K562 (cell line): Measurements from ENCODE around the gene PRMT5. TPM values are rescaled to one million over a fixed set of nuclear protein-coding genes. Genes with fewer than 3 reads are reported as not detected.

Experiments
- ADNP ChIP-seq: fragments of 200-800 bp; sonication (Bioruptor generic); IDR thresholded peaks from 2 replicates; pipeline ENCODE4 v1.6.1; 2016; ENCODE audit warnings: missing genetic modification characterization, missing compliant biosample characterization
- ARID2 ChIP-seq: fragments of 450-650 bp; IDR thresholded peaks from 2 replicates; pipeline ENCODE4 v1.6.1; 2017; ENCODE audit warnings: antibody characterized with exemption, mild to moderate bottlenecking
- ARID4B ChIP-seq: sonication (generic); formaldehyde crosslinking; IDR thresholded peaks from 2 replicates; pipeline ENCODE4 v1.8.0; 2022; ENCODE audit warnings: mild to moderate bottlenecking, missing genetic modification reagents
- CSDE1 ChIP-seq, 2 experiments: fragments of 450-650 bp; IDR thresholded peaks; 2 replicates each; pipeline ENCODE4 v1.6.1; 2016; ENCODE audit warnings: mild to moderate bottlenecking in 1 of 2
- ILF3 ChIP-seq: fragments of 450-650 bp; IDR thresholded peaks from 2 replicates; pipeline ENCODE4 v1.6.1; 2018; ENCODE audit warnings: antibody characterized with exemption, mild to moderate bottlenecking, moderate library complexity, borderline replicate concordance
- NBN ChIP-seq: fragments of 450-650 bp; IDR thresholded peaks from 2 replicates; pipeline ENCODE4 v1.6.1; 2016; ENCODE audit warnings: low read depth, mild to moderate bottlenecking
- POLR2H ChIP-seq: IDR thresholded peaks from 2 replicates; pipeline ENCODE4 v1.6.1; 2016; ENCODE audit warnings: missing genetic modification characterization, low read depth, mild to moderate bottlenecking, control low read depth, missing compliant biosample characterization, moderate library complexity
- POLR3G ChIP-seq: IDR thresholded peaks from 2 replicates; pipeline ENCODE4 v1.6.1; 2011; ENCODE audit not compliant: insufficient read length, insufficient replicate concordance; ENCODE audit errors: extremely low read depth
- SAFB ChIP-seq: fragments of 200-400 bp; formaldehyde crosslinking; IDR thresholded peaks from 2 replicates; pipeline ENCODE4 v1.6.1; 2017; ENCODE audit warnings: low read depth, low read length, borderline replicate concordance
- SLC30A9 ChIP-seq: fragments of 250-450 bp; sonication (Bioruptor Pico); IDR thresholded peaks from 2 replicates; pipeline ENCODE4 v1.8.0; 2022; ENCODE audit warnings: mild to moderate bottlenecking, moderate library complexity
- SP2 ChIP-seq: IDR thresholded peaks from 2 replicates; pipeline ENCODE4 v1.6.1; 2011; ENCODE audit warnings: mild to moderate bottlenecking, low read depth, low read length, moderate library complexity; ENCODE audit not compliant: poor library complexity, severe bottlenecking; ENCODE audit errors: extremely low read depth
- TCF15 ChIP-seq: fragments of 250-450 bp; sonication (Bioruptor Pico); IDR thresholded peaks from 2 replicates; pipeline ENCODE4 v1.8.0; 2022; ENCODE audit warnings: moderate library complexity, mild to moderate bottlenecking, inconsistent platforms
- ZKSCAN8 ChIP-seq: fragments of 200-800 bp; sonication (Bioruptor generic); IDR thresholded peaks from 2 replicates; pipeline ENCODE4 v1.6.1; 2016; ENCODE audit warnings: missing genetic modification characterization, missing compliant biosample characterization
- ZNF280A ChIP-seq: fragments of 450-650 bp; IDR thresholded peaks from 2 replicates; pipeline ENCODE4 v1.6.1; 2018; ENCODE audit warnings: mild to moderate bottlenecking, low read depth; ENCODE audit not compliant: partially characterized antibody
- ZNF511 ChIP-seq: sonication (generic); formaldehyde crosslinking; IDR thresholded peaks from 2 replicates; pipeline ENCODE4 v1.8.0; 2022; ENCODE audit warnings: mild to moderate bottlenecking, missing genetic modification reagents
- polyA plus RNA-seq, 8 experiments: library from polyadenylated mRNA; depleted of rRNA in 4 of 8; stranded (reverse) in 5 of 8; unstranded in 3 of 8; fragments of >200 nt; fragmentation: Nextera tagmentation in 2 of 8; fragmentation: Illumina TruSeq in 1 of 8; extraction: Ambion mirVana in 2 of 8; extraction: Trizol in 1 of 8; gene quantifications; 2 replicates each; pipeline versions ENCODE4 v1.2.1 to v1.2.3, GENCODE V29; 2011 to 2014; ENCODE audit warnings: inconsistent platforms in 1 of 8, missing spikeins in 1 of 8
- total RNA-seq, 7 experiments: library from RNA; depleted of rRNA in 6 of 7; stranded (reverse); fragments of >200 nt in 6 of 7; fragmentation: Illumina TruSeq in 2 of 7; extraction: Trizol in 2 of 7; gene quantifications; 2 replicates each; pipeline versions ENCODE4 v1.2.1 to v1.2.3, GENCODE V29; 2011 to 2021; ENCODE audit warnings: low replicate concordance in 1 of 7
- TF ChIP-seq, protein P1 (sequence below): fragments of 250-450 bp; sonication (Bioruptor Pico); IDR thresholded peaks from 2 replicates; pipeline ENCODE4 v1.5.0; 2021
- TF ChIP-seq, protein P2 (sequence below): sonication (generic); formaldehyde crosslinking; IDR thresholded peaks from 2 replicates; pipeline ENCODE4 v1.8.1; 2023; ENCODE audit warnings: mild to moderate bottlenecking, missing genetic modification reagents

Gene PRMT5
- total and polyA plus RNA-seq, 9 of the 15 experiments (the other 6 are each of a cell fraction or from before 2014, with no cell fraction given), result 114 to 552 (median 222) TPM

DNA sequence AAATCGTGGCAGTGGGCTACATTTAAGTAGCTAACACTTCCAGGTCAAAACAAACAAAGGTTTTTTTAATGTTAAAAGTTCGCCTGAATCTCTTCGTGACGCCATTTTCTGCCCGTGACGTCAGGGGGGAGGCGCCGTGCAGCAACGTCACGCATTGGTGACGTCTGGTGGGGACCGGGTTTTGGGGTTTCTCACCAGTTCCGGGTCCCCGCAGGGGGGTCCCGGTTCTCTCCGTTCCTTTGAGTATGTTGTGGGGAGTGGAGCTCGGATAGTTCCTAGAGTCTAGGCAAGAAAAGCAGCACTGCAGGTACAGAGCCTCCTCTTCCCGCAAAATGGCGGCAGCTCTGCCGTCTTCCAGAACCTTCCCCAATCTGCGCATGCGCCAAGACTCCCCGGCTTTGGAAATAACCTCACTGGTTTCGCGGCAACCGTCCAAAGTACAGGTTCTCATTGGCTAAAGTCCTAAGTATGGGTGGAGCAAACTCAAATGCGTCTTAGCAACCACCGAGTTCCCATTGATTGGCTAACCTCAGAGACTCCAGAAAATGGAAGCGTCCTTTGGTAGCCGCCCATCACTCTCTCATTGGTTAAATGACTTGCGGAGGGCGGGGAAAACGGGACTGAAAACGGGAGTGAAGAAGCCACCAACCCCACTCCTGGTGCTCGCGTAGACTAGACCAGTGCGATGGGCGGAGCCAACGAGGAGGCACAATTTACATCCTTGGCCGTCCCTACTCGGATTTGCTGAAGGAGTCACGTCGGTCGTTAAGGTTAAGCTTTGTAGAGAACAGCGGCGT lies 10.2 kb downstream of the PRMT5 start, which contains the start of gene RBM23 (continued):
- TF ChIP-seq, protein P1, sequence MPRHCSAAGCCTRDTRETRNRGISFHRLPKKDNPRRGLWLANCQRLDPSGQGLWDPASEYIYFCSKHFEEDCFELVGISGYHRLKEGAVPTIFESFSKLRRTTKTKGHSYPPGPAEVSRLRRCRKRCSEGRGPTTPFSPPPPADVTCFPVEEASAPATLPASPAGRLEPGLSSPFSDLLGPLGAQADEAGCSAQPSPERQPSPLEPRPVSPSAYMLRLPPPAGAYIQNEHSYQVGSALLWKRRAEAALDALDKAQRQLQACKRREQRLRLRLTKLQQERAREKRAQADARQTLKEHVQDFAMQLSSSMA (CRISPR knock-in tag), result no peak
- TF ChIP-seq ZNF280A (no peak), ZKSCAN8 (CRISPR knock-in tag) (no peak), ADNP (no peak), SP2 (no peak), TCF15 (CRISPR knock-in tag) (no peak), ARID4B (CRISPR knock-in tag) (no peak), ARID2 (no peak), POLR2H (tag) (peak; percentile 94), ZNF511 (CRISPR knock-in tag) (peak; percentile 94; the same call in 1 of the 2 replicates), SAFB (no peak), SLC30A9 (CRISPR knock-in tag) (no peak), POLR3G (no peak), CSDE1 (IDR thresholded peaks at IDR 0.05) (peak in 1 of 2 experiments; percentile 95; a peak in 2 of 4 replicates), ILF3 (peak; percentile 78; the same call in 1 of the 2 replicates), NBN (peak; percentile 98)
- TF ChIP-seq, protein P2, sequence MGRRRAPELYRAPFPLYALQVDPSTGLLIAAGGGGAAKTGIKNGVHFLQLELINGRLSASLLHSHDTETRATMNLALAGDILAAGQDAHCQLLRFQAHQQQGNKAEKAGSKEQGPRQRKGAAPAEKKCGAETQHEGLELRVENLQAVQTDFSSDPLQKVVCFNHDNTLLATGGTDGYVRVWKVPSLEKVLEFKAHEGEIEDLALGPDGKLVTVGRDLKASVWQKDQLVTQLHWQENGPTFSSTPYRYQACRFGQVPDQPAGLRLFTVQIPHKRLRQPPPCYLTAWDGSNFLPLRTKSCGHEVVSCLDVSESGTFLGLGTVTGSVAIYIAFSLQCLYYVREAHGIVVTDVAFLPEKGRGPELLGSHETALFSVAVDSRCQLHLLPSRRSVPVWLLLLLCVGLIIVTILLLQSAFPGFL (CRISPR knock-in tag), result no peak
